Transverse colon (tissue), 4 donors: ENCODE measurements around the gene HSH2D.
"Not testable (repeated sequence)": the region's sequence is repeated elsewhere in the genome, so short reads cannot be mapped to it uniquely, and the experiment has no call there.

Experiments used
- POLR2A ChIP-seq: fragments of 450-650 bp; IDR thresholded peaks from one replicate; pipeline ENCODE4 v1.6.1; 2016; ENCODE audit warnings: antibody characterized with exemption, mild to moderate bottlenecking, moderate library complexity
- POLR2AphosphoS5 ChIP-seq, 3 donors: sonication (generic); formaldehyde crosslinking; IDR thresholded peaks; one replicate each; pipeline ENCODE4 v1.6.1; 2016; ENCODE audit warnings: antibody characterized with exemption in 3 of 3
- TF ChIP-seq, protein P1 (sequence below), 5 experiments: fragments of 200-600 bp in 3 of 5; fragments of 450-650 bp in 2 of 5; sonication (generic) in 3 of 5; IDR thresholded peaks; 1 replicate in 2 of 5; 2 replicates in 3 of 5; pipeline ENCODE4 v1.5.1; 2016 to 2017; ENCODE audit warnings: antibody characterized with exemption in 5 of 5, inconsistent platforms in 3 of 5, mild to moderate bottlenecking in 2 of 5, moderate library complexity in 1 of 5

DNA sequence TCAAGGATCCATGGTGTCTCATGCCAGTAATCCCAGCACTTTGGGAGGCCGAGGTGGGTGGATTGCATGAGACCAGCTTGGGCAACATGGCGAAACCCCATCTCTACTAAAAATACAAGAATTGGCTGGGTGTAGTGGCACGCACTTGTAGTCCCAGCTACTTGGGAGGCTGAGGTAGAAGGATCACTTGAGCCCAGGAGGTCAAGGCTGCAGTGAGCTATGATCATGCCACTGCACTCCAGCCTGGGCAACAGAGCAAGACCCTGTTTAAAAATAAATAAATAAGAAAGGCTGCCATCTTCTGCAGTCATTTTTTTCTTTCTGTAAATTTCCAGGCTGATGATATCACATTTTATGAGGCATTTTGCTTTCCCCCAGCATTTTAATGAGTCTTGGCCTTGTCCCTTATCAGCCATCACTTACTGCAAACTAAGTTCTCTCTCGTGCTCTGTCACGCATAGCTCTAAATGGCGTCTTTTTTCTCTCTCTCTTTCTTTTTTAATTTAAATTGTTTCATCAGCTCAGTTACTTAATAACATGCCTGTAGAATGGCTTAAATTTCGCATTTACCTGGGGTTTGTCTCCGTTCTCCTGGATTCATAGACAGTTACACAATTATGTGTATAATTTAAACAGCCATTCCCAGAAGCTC is 44.0 kb upstream of the HSH2D start:
- TF ChIP-seq, protein P1, sequence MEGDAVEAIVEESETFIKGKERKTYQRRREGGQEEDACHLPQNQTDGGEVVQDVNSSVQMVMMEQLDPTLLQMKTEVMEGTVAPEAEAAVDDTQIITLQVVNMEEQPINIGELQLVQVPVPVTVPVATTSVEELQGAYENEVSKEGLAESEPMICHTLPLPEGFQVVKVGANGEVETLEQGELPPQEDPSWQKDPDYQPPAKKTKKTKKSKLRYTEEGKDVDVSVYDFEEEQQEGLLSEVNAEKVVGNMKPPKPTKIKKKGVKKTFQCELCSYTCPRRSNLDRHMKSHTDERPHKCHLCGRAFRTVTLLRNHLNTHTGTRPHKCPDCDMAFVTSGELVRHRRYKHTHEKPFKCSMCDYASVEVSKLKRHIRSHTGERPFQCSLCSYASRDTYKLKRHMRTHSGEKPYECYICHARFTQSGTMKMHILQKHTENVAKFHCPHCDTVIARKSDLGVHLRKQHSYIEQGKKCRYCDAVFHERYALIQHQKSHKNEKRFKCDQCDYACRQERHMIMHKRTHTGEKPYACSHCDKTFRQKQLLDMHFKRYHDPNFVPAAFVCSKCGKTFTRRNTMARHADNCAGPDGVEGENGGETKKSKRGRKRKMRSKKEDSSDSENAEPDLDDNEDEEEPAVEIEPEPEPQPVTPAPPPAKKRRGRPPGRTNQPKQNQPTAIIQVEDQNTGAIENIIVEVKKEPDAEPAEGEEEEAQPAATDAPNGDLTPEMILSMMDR (IDR thresholded peaks at IDR 0.05): not testable (repeated sequence)
- TF ChIP-seq POLR2AphosphoS5 (IDR thresholded peaks at IDR 0.05); POLR2A: not testable (repeated sequence)
